Parathyroid adenoma (tissue), 2 donors: ENCODE results near the gene CIRBP.
A peak's percentile ranks its signal among the peaks of the same experiment; 100 is the strongest.

ENCODE experiments used
- H2AFZ ChIP-seq: fragments of 300-600 bp; sonication (generic); one replicate; pipeline ENCODE4 v1.7.0; 2017; ENCODE audit warnings: antibody characterized with exemption, mild to moderate bottlenecking
- H3K27ac ChIP-seq: fragments of 300-600 bp; sonication (generic); one replicate; pipeline ENCODE4 v1.7.0; 2017
- H3K27me3 ChIP-seq: fragments of 300-600 bp; sonication (generic); one replicate; pipeline ENCODE4 v1.7.0; 2017; ENCODE audit warnings: low read length; ENCODE audit not compliant: control insufficient read depth, insufficient read depth
- H3K36me3 ChIP-seq: fragments of 300-600 bp; sonication (generic); one replicate; pipeline ENCODE4 v1.7.0; 2017; ENCODE audit warnings: low read length; ENCODE audit not compliant: control insufficient read depth, insufficient read depth
- H3K4me1 ChIP-seq: fragments of 300-600 bp; sonication (generic); one replicate; pipeline ENCODE4 v1.7.0; 2017; ENCODE audit warnings: control low read depth
- H3K4me2 ChIP-seq: fragments of 300-600 bp; sonication (generic); one replicate; pipeline ENCODE4 v1.7.0; 2017; ENCODE audit warnings: low read length
- H3K4me3 ChIP-seq: fragments of 300-600 bp; sonication (generic); one replicate; pipeline ENCODE4 v1.7.0; 2017; ENCODE audit warnings: low read depth, low read length
- H3K79me2 ChIP-seq: fragments of 300-600 bp; sonication (generic); one replicate; pipeline ENCODE4 v1.7.0; 2017; ENCODE audit warnings: control low read depth
- H3K9ac ChIP-seq: fragments of 300-600 bp; sonication (generic); one replicate; pipeline ENCODE4 v1.7.0; 2017; ENCODE audit warnings: mild to moderate bottlenecking
- H3K9me3 ChIP-seq: fragments of 300-600 bp; sonication (generic); one replicate; pipeline ENCODE4 v1.7.0; 2017; ENCODE audit warnings: low read length; ENCODE audit not compliant: control insufficient read depth
- TF ChIP-seq, protein P1 (sequence below): fragments of 300-600 bp; sonication (generic); IDR thresholded peaks from one replicate; pipeline ENCODE4 v1.7.0; 2017; ENCODE audit warnings: antibody characterized with exemption, mild to moderate bottlenecking
- donor health status: primary hyperparathyroidism.

Gene CIRBP

DNA sequence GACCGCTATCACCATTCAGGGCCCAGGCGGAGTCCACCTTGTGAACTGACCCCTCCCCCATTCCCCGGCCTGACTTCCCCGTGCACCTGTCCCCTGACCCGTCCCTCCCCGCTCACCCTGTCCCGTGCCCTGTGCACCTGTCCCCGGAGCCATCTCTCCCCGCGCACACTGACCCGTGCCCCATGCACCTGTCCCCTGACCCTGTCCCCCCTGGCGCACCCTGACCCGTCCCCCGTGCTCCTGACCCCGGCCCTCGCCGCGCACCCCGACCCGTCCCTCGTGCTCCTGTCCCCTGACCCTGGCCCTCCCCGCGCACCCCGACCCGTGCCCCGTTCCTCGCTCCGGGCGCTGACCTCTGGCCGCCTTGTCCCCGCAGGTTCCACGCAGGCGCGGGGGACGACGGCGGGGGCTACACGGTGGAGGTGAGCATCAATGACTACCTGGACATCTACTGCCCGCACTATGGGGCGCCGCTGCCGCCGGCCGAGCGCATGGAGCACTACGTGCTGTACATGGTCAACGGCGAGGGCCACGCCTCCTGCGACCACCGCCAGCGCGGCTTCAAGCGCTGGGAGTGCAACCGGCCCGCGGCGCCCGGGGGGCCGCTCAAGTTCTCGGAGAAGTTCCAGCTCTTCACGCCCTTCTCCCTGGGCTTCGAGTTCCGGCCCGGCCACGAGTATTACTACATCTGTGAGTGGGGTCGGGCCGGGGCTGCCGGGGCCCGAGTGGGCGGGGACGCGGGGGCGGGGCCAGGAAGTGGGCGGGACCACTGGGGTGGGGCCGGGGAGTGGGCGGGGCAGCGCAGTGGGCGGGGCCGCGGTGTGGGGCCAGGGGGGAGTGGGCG is 26.3 kb downstream of the CIRBP start:
- Histone ChIP-seq H2AFZ (peak overlapping the region; percentile 34), H3K27me3 (no peaks in the 10 kb centered on the region), H3K27ac (no peak overlapping the region), H3K4me3 (no peak overlapping the region), H3K79me2 (no peaks in the 10 kb centered on the region), H3K9me3 (no peaks in the 10 kb centered on the region), H3K4me1 (peaks cover 4% of the 10 kb centered on the region), H3K36me3 (no peaks in the 10 kb centered on the region), H3K4me2 (peak overlapping the region; percentile 18), H3K9ac (no peak overlapping the region)
- TF ChIP-seq, protein P1, sequence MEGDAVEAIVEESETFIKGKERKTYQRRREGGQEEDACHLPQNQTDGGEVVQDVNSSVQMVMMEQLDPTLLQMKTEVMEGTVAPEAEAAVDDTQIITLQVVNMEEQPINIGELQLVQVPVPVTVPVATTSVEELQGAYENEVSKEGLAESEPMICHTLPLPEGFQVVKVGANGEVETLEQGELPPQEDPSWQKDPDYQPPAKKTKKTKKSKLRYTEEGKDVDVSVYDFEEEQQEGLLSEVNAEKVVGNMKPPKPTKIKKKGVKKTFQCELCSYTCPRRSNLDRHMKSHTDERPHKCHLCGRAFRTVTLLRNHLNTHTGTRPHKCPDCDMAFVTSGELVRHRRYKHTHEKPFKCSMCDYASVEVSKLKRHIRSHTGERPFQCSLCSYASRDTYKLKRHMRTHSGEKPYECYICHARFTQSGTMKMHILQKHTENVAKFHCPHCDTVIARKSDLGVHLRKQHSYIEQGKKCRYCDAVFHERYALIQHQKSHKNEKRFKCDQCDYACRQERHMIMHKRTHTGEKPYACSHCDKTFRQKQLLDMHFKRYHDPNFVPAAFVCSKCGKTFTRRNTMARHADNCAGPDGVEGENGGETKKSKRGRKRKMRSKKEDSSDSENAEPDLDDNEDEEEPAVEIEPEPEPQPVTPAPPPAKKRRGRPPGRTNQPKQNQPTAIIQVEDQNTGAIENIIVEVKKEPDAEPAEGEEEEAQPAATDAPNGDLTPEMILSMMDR: no peak

DNA sequence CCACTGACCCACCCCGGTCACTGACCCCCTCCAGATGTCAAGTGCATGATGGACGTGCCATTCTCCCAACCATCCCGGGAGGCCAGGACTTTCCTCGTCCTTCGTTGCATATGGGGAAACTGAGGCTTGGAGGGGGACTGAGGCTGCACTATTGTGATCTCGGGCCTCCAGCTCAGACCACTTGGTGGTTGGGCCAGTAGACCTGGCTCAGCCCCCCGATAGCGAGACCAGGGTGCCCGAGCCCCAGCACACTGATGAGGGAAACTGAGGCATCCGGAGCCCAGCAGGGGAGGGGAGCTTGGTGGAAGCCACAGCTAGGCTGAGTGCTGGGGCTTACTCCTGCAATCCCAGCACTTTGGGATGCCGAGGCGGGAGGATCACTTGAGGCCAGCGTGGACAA is 26.9 kb downstream of the CIRBP start:
- Histone ChIP-seq H3K36me3 (no peaks in the 10 kb centered on the region), H3K9me3 (no peaks in the 10 kb centered on the region), H3K27ac (no peak overlapping the region), H3K9ac (no peak overlapping the region), H2AFZ (no peak overlapping the region), H3K4me2 (no peak overlapping the region), H3K4me3 (no peak overlapping the region), H3K4me1 (peaks cover 4% of the 10 kb centered on the region), H3K79me2 (no peaks in the 10 kb centered on the region), H3K27me3 (no peaks in the 10 kb centered on the region)
- TF ChIP-seq, protein P1: no peak

DNA sequence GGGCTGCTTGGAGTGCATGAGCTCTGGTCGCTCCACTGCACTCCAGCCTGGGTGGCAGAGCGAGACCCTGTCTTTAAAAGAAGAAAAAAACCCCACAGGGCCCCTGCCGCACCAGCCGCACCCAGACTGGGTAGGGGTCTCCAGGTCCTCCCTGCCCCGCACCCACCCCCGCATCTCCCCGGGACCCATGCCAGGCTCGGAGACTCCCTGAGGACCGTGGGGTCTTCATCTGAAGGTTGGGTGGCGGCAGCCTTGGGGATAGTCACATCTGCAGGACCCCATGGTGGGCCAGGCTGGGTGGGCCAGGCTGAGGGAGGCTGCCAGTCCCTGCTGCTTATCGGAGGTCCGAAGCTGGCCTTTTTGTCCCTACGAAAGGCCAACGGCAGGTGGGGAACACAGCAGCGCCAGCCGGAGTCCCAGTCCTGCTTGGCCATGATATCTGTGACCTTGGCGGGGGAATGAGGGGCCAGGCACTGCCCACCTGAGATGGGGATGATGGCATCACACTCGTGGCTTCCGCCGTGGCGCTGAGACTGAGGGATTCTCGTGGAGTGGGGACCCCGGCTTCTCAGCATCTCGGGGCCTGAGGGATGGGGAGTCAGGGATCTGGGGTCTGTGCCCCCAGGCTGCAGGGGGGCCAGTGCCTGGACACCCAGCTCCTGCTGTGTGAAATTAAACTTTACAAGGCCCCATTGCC is 27.6 kb downstream of the CIRBP start:
- no peak overlapping the region for H3K4me2 ChIP-seq
- no peak overlapping the region for H2AFZ ChIP-seq
- H3K9me3 ChIP-seq: no peaks in the 10 kb centered on the region
- TF ChIP-seq, protein P1: no peak
- no peaks in the 10 kb centered on the region for H3K36me3 ChIP-seq
- H3K27me3 ChIP-seq: no peaks in the 10 kb centered on the region
- no peak overlapping the region for H3K9ac ChIP-seq
- no peaks in the 10 kb centered on the region for H3K79me2 ChIP-seq
- H3K27ac ChIP-seq: no peak overlapping the region
- no peak overlapping the region for H3K4me3 ChIP-seq
- peaks cover 4% of the 10 kb centered on the region for H3K4me1 ChIP-seq

DNA sequence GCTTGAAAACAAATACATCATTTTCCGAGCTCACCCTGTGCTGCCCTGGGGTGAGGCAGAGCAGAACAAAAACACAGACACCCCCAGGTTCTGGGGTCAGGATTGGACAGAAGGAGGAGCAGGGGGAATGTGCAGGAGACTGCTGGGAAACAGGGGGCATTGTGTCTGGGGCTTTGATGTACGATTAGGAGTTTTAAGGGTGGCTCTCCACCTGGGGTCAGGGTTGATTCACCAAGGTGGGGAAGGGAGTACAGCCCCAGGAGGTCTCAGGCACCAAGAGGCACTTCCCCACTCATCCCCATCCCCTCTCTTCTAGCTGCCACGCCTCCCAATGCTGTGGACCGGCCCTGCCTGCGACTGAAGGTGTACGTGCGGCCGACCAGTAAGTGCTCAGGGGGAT is 29.1 kb downstream of the CIRBP start:
- Histone ChIP-seq H3K4me1 (peaks cover 4% of the 10 kb centered on the region), H3K27me3 (no peaks in the 10 kb centered on the region), H3K9me3 (no peaks in the 10 kb centered on the region), H3K4me3 (no peak overlapping the region), H3K9ac (no peak overlapping the region), H2AFZ (no peak overlapping the region), H3K27ac (no peak overlapping the region), H3K36me3 (no peaks in the 10 kb centered on the region), H3K4me2 (no peak overlapping the region), H3K79me2 (no peaks in the 10 kb centered on the region)
- TF ChIP-seq, protein P1: no peak
